Ascending aorta (tissue), 2 donors: Measurements from ENCODE around the gene FAF2. TPM values are rescaled to one million over a fixed set of nuclear protein-coding genes. Genes with fewer than 3 reads are reported as not detected.

Source experiments
- DNase-seq, 2 donors: peaks; one replicate each; pipeline ENCODE4 v3.0.0-alpha.2; 2019; ENCODE audit warnings: low spot score in 2 of 2
- H3K27ac ChIP-seq, 2 donors: fragments of 200-600 bp; sonication (generic); one replicate each; pipeline ENCODE4 v1.5.1; 2016 to 2017; ENCODE audit warnings: mild to moderate bottlenecking in 1 of 2
- H3K27me3 ChIP-seq: fragments of 200-600 bp; sonication (generic); one replicate; pipeline ENCODE4 v1.5.1; 2017
- H3K36me3 ChIP-seq, 2 donors: fragments of 200-600 bp; sonication (generic); one replicate each; pipeline ENCODE4 v1.5.1; 2016
- H3K4me1 ChIP-seq, 2 donors: fragments of 200-600 bp; sonication (generic); one replicate each; pipeline ENCODE4 v1.5.1; 2016 to 2017; ENCODE audit warnings: mild to moderate bottlenecking in 1 of 2
- H3K4me3 ChIP-seq, 2 donors: fragments of 200-600 bp; sonication (generic); one replicate each; pipeline ENCODE4 v1.5.1; 2016 to 2017; ENCODE audit warnings: mild to moderate bottlenecking in 1 of 2
- H3K9me3 ChIP-seq, 2 donors: fragments of 200-600 bp; sonication (generic); one replicate each; pipeline ENCODE4 v1.5.1; 2016
- intact Hi-C: fragments of 100-400 bp; cut with DNase I; formaldehyde crosslinking; loops from one replicate; pipeline ENCODE4 v1.15.1; 2023
- total RNA-seq: library from RNA; depleted of rRNA; stranded (reverse); fragments of >200 nt; gene quantifications from one replicate; pipeline ENCODE4 v1.1.0, GENCODE V29; 2016
- TF ChIP-seq, protein P1 (sequence below), 3 experiments: fragments of 200-600 bp in 2 of 3; fragments of 450-650 bp in 1 of 3; sonication (generic) in 2 of 3; IDR thresholded peaks; one replicate each; pipeline ENCODE4 v1.5.1; 2016 to 2019; ENCODE audit warnings: antibody characterized with exemption in 3 of 3, mild to moderate bottlenecking in 1 of 3, moderate library complexity in 1 of 3

FAF2 gene, protein sequence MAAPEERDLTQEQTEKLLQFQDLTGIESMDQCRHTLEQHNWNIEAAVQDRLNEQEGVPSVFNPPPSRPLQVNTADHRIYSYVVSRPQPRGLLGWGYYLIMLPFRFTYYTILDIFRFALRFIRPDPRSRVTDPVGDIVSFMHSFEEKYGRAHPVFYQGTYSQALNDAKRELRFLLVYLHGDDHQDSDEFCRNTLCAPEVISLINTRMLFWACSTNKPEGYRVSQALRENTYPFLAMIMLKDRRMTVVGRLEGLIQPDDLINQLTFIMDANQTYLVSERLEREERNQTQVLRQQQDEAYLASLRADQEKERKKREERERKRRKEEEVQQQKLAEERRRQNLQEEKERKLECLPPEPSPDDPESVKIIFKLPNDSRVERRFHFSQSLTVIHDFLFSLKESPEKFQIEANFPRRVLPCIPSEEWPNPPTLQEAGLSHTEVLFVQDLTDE
- total RNA-seq: 18.7 TPM

DNA sequence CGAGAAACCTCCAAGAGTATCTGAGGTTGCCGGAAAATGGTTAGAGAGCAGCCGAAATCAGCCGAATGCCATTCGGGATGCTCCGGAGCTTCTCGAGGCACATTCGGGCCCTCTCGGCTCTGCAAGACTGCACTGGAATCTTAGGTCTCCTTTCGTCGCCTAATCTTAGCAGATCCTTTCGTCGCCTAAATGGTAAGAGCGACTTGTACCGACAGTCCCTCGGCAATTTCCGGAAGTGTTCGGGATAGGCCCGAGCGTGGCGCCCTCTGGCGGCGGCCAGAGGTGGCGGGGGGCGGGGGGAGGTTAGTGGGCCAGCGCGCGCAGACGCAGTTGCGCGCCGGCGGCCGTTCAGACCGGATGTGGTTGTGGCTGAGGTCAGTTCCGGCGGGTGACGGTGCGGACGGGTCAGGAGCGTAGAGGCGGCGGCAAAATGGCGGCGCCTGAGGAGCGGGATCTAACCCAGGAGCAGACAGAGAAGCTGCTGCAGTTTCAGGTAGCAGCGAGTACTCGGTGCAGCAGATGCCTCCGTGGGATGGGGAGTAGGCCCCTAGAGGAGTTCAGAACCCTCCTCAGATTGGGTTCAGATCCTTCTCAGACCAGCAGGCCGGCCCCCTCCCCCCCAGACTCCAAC lies at the start of gene FAF2:
Gene FAF2, plus strand, starts transcription at position 408 of the 631 bp plus-strand sequence. Its CDS starts 23 bp downstream, at position 431.
- peak; percentile 87 to 98 for DNase-seq
- H3K27ac ChIP-seq: peak within 1 kb of the TSS; percentile 91 to 92
- H3K36me3 ChIP-seq: no peaks in the 10 kb centered on the region
- no peaks in the 10 kb centered on the region for H3K9me3 ChIP-seq
- TF ChIP-seq, protein P1, sequence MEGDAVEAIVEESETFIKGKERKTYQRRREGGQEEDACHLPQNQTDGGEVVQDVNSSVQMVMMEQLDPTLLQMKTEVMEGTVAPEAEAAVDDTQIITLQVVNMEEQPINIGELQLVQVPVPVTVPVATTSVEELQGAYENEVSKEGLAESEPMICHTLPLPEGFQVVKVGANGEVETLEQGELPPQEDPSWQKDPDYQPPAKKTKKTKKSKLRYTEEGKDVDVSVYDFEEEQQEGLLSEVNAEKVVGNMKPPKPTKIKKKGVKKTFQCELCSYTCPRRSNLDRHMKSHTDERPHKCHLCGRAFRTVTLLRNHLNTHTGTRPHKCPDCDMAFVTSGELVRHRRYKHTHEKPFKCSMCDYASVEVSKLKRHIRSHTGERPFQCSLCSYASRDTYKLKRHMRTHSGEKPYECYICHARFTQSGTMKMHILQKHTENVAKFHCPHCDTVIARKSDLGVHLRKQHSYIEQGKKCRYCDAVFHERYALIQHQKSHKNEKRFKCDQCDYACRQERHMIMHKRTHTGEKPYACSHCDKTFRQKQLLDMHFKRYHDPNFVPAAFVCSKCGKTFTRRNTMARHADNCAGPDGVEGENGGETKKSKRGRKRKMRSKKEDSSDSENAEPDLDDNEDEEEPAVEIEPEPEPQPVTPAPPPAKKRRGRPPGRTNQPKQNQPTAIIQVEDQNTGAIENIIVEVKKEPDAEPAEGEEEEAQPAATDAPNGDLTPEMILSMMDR (IDR thresholded peaks at IDR 0.05): peak; percentile 97 to 98 (median 97)
- H3K27me3 ChIP-seq: no peaks in the 10 kb centered on the region
- H3K4me1 ChIP-seq: peaks cover 6 to 17% of the 10 kb centered on the region in 2 donors
- intact Hi-C loops: loop anchor here (1.0 to 10.0 kb wide), 5 partner anchors 32 to 197 kb away; partner anchors contain the start of genes CLTB, HIGD2A, KIAA1191 and NOP16
- H3K4me3 ChIP-seq: peak within 1 kb of the TSS; percentile 88 to 94

DNA sequence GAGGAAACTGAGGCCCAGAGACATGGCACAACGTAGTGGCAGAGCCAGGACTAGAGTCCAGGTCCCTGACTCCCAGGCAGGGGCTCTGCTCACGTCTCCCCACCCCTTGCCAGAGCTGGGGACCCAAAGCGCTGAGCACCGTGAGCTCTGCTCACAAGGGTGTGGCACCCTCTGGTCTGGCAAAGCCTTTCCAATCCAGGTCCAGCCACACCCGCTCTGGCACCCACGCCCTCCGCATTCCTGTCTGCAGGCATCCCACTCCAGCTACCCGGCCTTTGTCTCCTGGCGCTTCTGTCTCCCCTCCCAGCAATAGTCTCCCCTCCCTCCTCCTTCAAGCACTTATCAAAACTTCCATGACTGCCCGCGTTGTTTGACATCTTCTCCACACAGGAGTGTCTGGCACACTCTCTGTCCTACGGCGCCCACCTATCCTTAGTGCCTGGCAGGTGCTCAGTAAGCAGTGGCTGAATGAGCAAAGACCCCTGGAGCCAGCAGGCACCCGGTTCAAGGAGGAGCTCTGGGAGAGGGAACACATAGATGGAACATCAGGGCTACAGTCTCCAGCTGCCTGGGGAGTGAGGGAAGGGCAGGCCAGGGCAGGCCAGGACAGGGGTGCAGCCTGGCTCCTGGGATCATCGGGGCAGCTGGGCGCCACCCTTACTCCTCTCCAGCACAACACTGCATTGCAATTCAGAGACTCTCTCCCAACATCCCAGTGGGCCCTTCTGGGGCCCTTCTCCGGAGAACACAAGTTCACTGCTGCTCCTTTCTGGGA lies 47.6 kb upstream of the FAF2 start:
- no peak overlapping the region for H3K27ac ChIP-seq
- no peaks in the 10 kb centered on the region for H3K4me1 ChIP-seq
- H3K27me3 ChIP-seq: no peaks in the 10 kb centered on the region
- no peaks in the 10 kb centered on the region for H3K9me3 ChIP-seq
- no peak overlapping the region for H3K4me3 ChIP-seq
- intact Hi-C loops: no loop called here
- TF ChIP-seq, protein P1 (IDR thresholded peaks at IDR 0.05): no peak
- H3K36me3 ChIP-seq: peaks cover 6 to 38% of the 10 kb centered on the region in 2 donors
- no peak for DNase-seq

DNA sequence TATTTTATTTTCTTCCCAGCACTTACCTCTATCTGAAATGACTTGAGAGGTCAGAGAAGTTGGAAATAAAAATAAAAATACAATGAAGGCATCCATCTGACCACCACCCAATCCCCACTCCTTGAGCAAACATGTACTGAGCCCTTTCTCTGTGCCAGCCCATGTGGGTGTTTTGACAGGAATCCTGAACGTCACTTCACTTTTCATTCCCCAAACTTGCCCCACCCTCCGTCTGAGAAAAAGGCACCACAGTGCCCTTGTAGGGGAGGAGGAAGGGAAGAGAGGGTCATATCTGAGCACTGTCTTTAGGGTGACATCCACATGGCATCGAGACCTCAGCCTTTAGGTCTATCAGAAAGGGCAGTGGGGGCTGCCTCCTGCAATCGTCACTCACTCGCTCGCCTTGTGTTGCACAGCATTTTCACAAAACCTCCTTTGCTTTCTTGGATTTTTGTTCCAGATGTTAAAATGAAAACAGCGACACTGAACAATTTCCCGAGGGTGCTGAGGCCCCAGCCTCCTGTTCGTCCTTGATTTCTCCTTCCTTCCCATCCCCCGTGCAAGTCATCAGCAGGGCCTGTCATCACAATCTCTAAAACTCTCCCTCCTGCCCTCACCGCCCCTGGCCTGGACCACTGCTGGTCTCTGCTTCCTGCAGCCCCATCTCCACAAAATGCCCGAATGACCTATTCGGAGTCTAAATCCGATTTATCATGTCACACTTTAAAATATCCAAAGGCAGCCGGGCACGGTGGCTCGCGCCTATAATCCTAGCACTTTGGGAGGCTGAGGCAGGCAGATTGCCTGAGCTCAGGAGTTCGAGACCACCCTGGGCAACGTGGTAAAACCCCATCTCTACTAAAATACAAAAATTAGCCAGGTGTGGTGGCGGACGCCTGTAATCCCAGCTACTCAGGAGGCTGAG lies 46.6 kb upstream of the FAF2 start:
- DNase-seq: no peak
- H3K4me1 ChIP-seq: no peaks in the 10 kb centered on the region
- H3K27me3 ChIP-seq: no peaks in the 10 kb centered on the region
- H3K9me3 ChIP-seq: no peaks in the 10 kb centered on the region
- H3K4me3 ChIP-seq: no peak overlapping the region
- peaks cover 15 to 39% of the 10 kb centered on the region in 2 donors for H3K36me3 ChIP-seq
- no peak overlapping the region for H3K27ac ChIP-seq
- TF ChIP-seq, protein P1 (IDR thresholded peaks at IDR 0.05): no peak
- intact Hi-C loops: no loop called here

DNA sequence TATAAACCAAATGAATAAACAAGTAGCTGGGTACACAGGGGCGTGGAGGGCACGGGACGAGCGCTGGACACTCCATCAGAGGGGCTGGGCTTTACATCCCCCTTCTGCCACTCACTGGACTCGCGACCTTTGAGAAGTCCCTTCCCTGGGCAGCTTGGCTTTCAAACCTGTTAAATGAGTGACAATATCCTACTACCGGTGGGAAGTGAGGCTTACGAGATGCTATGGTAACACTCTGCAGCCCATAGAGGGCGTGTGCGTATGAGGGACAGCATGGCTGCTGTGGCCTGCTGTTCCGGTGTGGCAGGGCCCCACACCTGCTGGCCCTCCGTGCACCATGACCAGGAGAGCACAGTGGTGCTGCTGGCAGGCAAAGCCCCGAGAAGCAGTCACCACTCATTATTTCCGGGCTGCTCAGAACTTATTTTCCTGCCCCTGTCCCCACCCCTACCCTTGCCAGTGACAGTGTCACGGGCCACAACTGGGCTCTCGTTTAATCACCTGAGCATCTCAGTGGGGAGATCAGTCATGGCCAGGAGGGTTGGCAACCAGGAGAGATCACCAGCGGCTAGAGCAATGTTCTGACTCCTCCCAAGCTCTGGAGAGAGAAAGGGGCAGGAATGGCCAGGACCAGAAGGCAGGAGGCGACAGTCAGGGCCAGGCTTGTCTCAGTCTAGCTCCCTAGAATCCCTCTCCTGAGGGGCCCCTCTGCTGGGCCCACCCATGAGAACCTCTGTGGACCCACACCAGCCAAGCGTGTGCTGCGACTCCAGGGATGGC lies 42.3 kb upstream of the FAF2 start:
- Histone ChIP-seq H3K4me3 (no peak overlapping the region), H3K27ac (no peak overlapping the region), H3K4me1 (no peaks in the 10 kb centered on the region), H3K36me3 (peaks cover 32 to 59% of the 10 kb centered on the region in 2 donors), H3K9me3 (no peaks in the 10 kb centered on the region), H3K27me3 (no peaks in the 10 kb centered on the region)
- intact Hi-C loops: no loop called here
- TF ChIP-seq, protein P1 (IDR thresholded peaks at IDR 0.05): no peak
- DNase-seq: no peak
